BJ (cell line): ENCODE results near the gene JAG2. TPM values are rescaled to one million over a fixed set of nuclear protein-coding genes. Genes with fewer than 3 reads are reported as not detected.

Source experiments
- CTCF ChIA-PET: fragments of 350-600 bp; formaldehyde crosslinking; extraction: SDS; loops from one replicate; lab custom pipeline; 2021; ENCODE audit warnings: antibody characterized with exemption, inconsistent platforms; lab: Yijun Ruan, JAX
- POLR2A ChIA-PET: fragments of 300-600 bp; sonication (Branson Sonifier 250); formaldehyde crosslinking; extraction: SDS; loops from one replicate; lab custom pipeline; 2021; ENCODE audit warnings: antibody characterized with exemption; lab: Charles Lee
- DNase-seq: peaks from one replicate; pipeline ENCODE4 v3.0.0-alpha.2; 2011; ENCODE audit warnings: low read depth
- H3K27me3 ChIP-seq: 2 replicates; pipeline ENCODE4 v1.6.0; 2011; ENCODE audit warnings: low read length; ENCODE audit not compliant: control insufficient read depth, insufficient read depth
- H3K36me3 ChIP-seq: 2 replicates; pipeline ENCODE4 v1.5.1; 2011; ENCODE audit warnings: low read length; ENCODE audit not compliant: control insufficient read depth, insufficient read depth
- H3K4me3 ChIP-seq: 2 replicates; pipeline ENCODE4 v1.5.1; 2011; ENCODE audit warnings: low read depth, mild to moderate bottlenecking, control low read depth, low read length
- polyA plus RNA-seq: library from polyadenylated mRNA; depleted of rRNA; stranded (reverse); fragments of >200 nt; gene quantifications from 2 replicates; pipeline ENCODE4 v1.2.3, GENCODE V29; 2011
- TF ChIP-seq, protein P1 (sequence below): IDR thresholded peaks from 2 replicates; pipeline ENCODE4 v1.5.1; 2011; ENCODE audit warnings: low read depth, mild to moderate bottlenecking, control low read depth, inconsistent platforms, low read length, moderate library complexity; ENCODE audit not compliant: insufficient read depth

The JAG2 gene
- polyA plus RNA-seq, 1 experiment = 0.23 TPM

DNA sequence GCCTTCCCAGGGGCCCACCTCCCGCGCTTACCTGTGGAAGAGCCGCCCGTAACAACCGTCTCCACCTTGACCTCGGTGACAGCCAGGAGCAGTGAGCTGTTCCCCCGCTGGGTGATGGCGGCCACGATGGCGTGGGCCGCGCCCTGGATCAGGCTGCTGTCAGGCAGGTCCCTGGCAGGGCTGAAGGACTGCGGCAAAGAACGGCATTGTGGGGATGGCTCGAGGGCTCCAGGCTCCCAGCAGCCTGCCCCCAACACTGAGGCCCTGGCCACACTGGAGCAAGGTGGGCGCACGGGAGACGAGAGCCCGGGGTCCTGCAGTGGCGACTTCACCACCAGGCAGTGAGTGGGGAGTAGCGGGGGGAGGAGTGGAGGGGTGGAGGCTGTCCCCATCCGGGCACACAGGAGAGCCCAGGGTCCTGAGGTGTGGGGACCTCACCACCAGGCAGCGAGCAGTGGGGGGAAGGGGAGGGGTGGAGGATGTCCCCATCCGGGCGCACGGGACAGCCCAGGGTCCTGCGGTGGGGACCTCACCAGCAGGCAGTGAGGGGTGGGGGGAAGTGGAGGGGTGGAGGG lies 25.0 kb downstream of the JAG2 start:
- no peak for DNase-seq
- no peak overlapping the region for H3K4me3 ChIP-seq
- ChIA-PET POLR2A (no interaction called here), CTCF (no interaction called here)
- H3K36me3 ChIP-seq = no peaks in the 10 kb centered on the region
- TF ChIP-seq, protein P1, sequence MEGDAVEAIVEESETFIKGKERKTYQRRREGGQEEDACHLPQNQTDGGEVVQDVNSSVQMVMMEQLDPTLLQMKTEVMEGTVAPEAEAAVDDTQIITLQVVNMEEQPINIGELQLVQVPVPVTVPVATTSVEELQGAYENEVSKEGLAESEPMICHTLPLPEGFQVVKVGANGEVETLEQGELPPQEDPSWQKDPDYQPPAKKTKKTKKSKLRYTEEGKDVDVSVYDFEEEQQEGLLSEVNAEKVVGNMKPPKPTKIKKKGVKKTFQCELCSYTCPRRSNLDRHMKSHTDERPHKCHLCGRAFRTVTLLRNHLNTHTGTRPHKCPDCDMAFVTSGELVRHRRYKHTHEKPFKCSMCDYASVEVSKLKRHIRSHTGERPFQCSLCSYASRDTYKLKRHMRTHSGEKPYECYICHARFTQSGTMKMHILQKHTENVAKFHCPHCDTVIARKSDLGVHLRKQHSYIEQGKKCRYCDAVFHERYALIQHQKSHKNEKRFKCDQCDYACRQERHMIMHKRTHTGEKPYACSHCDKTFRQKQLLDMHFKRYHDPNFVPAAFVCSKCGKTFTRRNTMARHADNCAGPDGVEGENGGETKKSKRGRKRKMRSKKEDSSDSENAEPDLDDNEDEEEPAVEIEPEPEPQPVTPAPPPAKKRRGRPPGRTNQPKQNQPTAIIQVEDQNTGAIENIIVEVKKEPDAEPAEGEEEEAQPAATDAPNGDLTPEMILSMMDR = no peak
- no peaks in the 10 kb centered on the region for H3K27me3 ChIP-seq

DNA sequence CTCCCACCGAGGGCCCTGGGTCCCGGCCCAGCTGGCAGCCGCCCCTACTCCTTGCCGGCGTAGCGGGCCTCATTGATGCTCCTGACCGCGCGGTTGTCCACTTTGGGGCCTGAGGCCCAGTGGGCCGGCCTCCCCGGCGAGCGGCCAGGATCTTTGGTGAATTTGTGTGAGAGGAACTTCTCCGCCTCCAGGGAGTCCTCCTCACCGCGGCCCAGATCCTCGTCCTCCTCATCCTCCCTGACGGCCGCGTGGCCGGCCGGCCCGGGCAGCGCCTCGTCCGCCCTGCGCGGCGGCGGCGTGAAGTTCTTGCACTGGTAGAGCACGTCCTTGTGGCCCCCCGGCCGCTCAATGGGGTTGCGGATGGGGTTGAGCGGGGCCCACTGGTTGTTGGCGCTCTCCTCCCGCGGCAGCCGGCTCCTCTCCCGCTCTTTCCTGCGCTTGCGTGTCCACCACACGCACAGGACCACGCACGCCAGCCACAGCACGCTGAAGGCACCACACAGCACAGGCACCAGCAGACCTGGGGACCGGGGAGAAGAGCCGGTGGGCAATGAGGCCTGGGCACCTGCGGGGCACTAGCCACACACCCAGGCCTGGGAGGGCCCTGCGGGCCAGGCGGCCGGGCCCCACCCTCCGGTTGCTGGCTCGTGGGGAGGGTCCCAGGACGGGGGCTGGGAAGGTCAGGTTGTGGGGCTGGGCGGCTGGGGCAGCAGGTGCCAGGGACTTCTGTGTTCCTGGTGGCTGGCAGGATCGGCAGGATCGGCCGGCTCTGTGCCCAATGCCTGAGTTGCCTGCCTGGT lies 25.7 kb downstream of the JAG2 start:
- ChIA-PET CTCF (no interaction called here), POLR2A (no interaction called here)
- Histone ChIP-seq H3K27me3 (no peaks in the 10 kb centered on the region), H3K4me3 (no peak overlapping the region), H3K36me3 (no peaks in the 10 kb centered on the region)
- DNase-seq = no peak
- TF ChIP-seq, protein P1 = no peak

DNA sequence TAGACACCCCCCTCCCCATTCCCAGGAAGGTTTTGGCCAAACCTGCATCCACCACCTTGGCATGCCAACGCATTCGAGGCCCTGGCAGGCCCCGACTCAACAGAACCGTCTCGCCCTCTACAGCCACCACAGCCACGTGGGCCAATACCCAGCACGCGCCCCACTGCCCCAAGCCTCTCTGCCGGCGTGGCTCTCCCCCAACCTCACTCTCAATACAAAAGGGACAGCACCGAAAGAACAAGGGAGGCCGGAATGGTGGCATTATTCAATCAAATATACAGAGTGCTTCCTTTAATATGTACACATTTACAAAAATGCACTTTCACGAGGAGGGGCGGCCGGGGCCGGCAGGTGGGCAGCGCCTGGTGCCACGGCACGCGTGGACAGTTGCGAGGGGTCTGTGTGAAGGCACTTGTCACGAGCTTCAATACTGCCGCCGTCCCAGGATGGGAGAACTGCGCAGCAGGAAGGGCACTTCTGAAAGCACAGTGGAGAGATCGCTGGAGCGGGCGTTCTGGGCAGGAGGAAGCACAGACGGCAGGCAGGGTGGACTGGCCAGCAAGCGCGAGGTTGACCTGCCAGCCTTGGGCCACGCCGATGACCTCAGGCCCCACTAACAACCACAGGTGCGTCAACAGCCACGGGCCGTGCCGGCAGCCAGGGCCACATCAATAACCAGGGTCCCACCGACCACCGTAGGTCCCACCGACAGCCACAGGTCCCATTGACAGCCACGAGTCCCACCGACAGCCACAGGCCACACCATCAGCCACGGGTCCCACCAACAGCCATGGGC lies 26.9 kb downstream of the JAG2 start:
- H3K36me3 ChIP-seq = no peaks in the 10 kb centered on the region
- H3K4me3 ChIP-seq = no peak overlapping the region
- TF ChIP-seq, protein P1 = no peak
- no peak for DNase-seq
- POLR2A ChIA-PET = no interaction called here
- CTCF ChIA-PET = no interaction called here
- no peaks in the 10 kb centered on the region for H3K27me3 ChIP-seq

DNA sequence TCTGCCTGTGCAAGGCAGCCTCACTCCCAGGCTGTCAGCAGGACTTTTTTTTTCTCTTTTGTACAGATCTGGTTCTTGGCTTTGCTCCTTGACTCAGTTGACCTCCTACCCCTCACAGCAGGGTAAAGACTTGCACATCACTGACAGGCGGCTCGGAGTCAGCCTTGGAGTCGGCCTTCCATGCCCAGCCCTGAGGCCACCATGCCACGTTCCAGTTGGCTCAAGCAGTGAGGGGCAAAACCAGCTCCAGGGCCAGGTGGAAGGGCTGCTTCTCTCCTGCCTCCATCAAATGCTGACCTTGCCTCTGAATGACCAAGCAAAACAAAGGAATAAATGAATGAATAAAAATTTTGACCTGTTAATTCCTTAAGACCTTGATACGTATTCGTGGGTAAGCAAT lies 27.6 kb downstream of the JAG2 start:
- TF ChIP-seq, protein P1 = no peak
- POLR2A ChIA-PET = no interaction called here
- CTCF ChIA-PET = no interaction called here
- no peaks in the 10 kb centered on the region for H3K36me3 ChIP-seq
- no peak for DNase-seq
- no peaks in the 10 kb centered on the region for H3K27me3 ChIP-seq
- no peak overlapping the region for H3K4me3 ChIP-seq

DNA sequence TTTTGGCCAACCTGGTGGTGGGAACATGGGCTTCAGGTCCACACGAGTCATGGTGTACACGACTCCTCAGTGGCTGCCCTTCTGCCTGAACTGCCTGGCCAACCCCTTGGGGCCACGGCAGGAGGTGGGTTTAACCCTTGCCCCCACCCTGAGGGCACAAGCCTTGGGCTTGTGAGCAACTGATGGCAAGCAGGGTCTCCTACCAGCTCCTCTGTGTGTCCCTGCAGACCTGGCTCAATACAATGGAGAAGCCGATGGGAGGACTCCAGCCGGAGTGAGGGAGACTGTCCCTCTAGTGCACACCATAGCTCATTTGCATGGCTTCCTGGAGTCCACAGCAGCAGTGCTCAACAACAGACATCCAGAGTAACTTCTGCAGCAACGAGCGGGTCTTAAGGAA lies 28.0 kb downstream of the JAG2 start:
- POLR2A ChIA-PET = no interaction called here

More for the DNA sequence above, 28.0 kb downstream of the JAG2 start:
- no peaks in the 10 kb centered on the region for H3K27me3 ChIP-seq
- H3K4me3 ChIP-seq = no peak overlapping the region
- DNase-seq = no peak
- CTCF ChIA-PET = no interaction called here
- TF ChIP-seq, protein P1 = no peak
- H3K36me3 ChIP-seq = no peaks in the 10 kb centered on the region
